Psoas muscle (tissue), 8 donors: ENCODE measurements around the gene WWOX. TPM values are rescaled to one million over a fixed set of nuclear protein-coding genes. Genes with fewer than 3 reads are reported as not detected.

Experiments used
- ATAC-seq, 4 donors: fragments of 200-7000 bp; cut with Tn5 transposase; one replicate each; pipeline ENCODE4 v1.9.1; 2020; ENCODE audit warnings: moderate library complexity in 3 of 4, mild to moderate bottlenecking in 2 of 4
- DNase-seq, 2 donors: peaks; one replicate each; pipeline ENCODE4 v3.0.0-alpha.2; 2020
- H3K27ac ChIP-seq: fragments of 200-600 bp; one replicate; pipeline ENCODE4 v1.8.0; 2022
- H3K27me3 ChIP-seq, 3 donors: fragments of 200-600 bp in 1 of 3; one replicate each; pipeline versions ENCODE4 v1.6.1 to v1.8.0; 2013 to 2022; ENCODE audit warnings: low read length in 2 of 3, mild to moderate bottlenecking in 2 of 3, moderate library complexity in 1 of 3; ENCODE audit not compliant: insufficient read depth in 3 of 3
- H3K36me3 ChIP-seq, 2 donors: fragments of 200-600 bp in 1 of 2; one replicate each; pipeline versions ENCODE4 v1.6.1 to v1.8.0; 2013 to 2022; ENCODE audit warnings: low read depth in 1 of 2, mild to moderate bottlenecking in 1 of 2, moderate library complexity in 1 of 2; ENCODE audit not compliant: insufficient read depth in 1 of 2
- H3K4me1 ChIP-seq: fragments of 200-600 bp; one replicate; pipeline ENCODE4 v1.8.0; 2022
- H3K4me3 ChIP-seq: fragments of 200-600 bp; one replicate; pipeline ENCODE4 v1.8.0; 2022; ENCODE audit warnings: mild to moderate bottlenecking
- H3K9me3 ChIP-seq: fragments of 200-600 bp; one replicate; pipeline ENCODE4 v1.8.0; 2022
- WGBS, 3 donors: extraction: QIAGEN DNeasy Blood & Tissue Kit; methylation state at CpG; one replicate each; pipeline versions ENCODE4 v1.1.6 to v1.1.7; 2013; 5-methylcytosine and 5-hydroxymethylcytosine counted together
- intact Hi-C, 2 donors: fragments of 100-400 bp; cut with DNase I; formaldehyde crosslinking; loops; one replicate each; pipeline versions ENCODE4 v1.11.0 to v1.14.2; 2022
- polyA plus RNA-seq, 3 donors: library from polyadenylated mRNA; stranded (reverse); fragments of 200-250 nt; gene quantifications; one replicate each; pipeline ENCODE4 v1.2.3, GENCODE V29; 2013
- total RNA-seq, 4 donors: library from RNA; stranded (reverse); fragmentation: NEBNext Ultra II Directional in 2 of 4; extraction: Animal tissue kit (Norgen Biotek cat#: 25700) in 2 of 4; gene quantifications; one replicate each; pipeline versions ENCODE4 v1.2.1 to v1.2.4, GENCODE V29; 2021 to 2023
- TF ChIP-seq, protein P1 (sequence below): fragments of 200-600 bp; IDR thresholded peaks from one replicate; pipeline ENCODE4 v1.8.0; 2022; ENCODE audit warnings: antibody characterized with exemption
- donor health status: healthy with polysubstance abuse.
- donor health status: DM: no; HTN: no; CAD: no; lungs with moderate emphysema.
- donor health status: Bipolar disorder and iron deficiency.
- donor health status: healthy.
- donor health status: DM: yes; HTN: yes; CAD: no.
- donor health status: DM: no; HTN: no; CAD: no.
- donor health status: DM: no; HTN: no; CAD: no.
- donor health status: DM: yes; HTN: yes; CAD: no.

Gene WWOX
- total and polyA plus RNA-seq, 7 donors: 3.1 to 6.6 (median 5.0) TPM

DNA sequence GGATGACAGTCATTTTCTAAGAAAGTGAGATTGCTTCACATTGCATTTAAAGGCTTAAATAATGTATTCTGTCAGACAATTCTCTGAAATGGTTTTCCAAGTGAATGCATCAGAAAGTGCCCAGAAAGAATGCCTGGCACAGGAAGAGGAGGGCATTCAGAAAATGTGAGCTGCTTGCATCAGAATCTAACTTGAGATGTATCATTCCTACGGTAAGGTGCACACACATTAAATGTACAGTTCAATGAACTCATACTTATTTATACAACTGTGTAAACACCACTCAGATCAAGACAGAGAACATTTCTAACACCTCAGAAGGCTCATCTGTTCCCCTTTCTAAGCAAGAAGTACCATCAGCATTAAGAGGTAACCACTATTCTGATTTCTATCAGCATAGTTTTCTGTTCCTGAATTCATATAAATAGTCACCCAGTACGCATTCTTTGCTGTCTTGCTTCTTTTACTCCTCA is 863.0 kb downstream of the WWOX start:
- intact Hi-C loops: no loop called here

DNA sequence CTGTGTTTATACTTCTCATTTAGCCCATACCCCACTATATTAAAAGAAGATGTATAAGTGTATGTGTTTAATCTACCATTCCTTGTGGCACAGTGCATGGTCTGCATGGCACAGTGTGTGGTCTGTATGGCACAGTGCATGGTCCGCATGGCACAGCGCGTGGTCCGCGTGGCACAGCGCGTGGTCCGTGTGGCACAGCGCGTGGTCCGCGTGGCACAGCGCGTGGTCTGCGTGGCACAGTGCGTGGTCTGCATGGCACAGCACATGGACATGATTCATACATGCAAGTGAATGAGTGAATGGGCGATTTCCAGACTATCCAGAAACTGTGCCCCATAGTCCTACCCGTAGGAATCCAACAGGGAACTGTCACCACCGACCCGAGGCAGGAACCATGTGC is 868.5 kb downstream of the WWOX start:
- ATAC-seq: no peak

More for the DNA sequence above, 863.0 kb downstream of the WWOX start:
- no peaks in the 10 kb centered on the region for H3K36me3 ChIP-seq
- H3K4me1 ChIP-seq: peaks cover 3% of the 10 kb centered on the region
- 75 to 95% (median 82%) methylated on average over 2 of the region's 2 CpGs for whole genome bisulfite sequencing, 3 donors
- H3K27me3 ChIP-seq: no peaks in the 10 kb centered on the region
- no peak overlapping the region for H3K4me3 ChIP-seq
- ATAC-seq (no peak), DNase-seq (no peak)
- TF ChIP-seq, protein P1, sequence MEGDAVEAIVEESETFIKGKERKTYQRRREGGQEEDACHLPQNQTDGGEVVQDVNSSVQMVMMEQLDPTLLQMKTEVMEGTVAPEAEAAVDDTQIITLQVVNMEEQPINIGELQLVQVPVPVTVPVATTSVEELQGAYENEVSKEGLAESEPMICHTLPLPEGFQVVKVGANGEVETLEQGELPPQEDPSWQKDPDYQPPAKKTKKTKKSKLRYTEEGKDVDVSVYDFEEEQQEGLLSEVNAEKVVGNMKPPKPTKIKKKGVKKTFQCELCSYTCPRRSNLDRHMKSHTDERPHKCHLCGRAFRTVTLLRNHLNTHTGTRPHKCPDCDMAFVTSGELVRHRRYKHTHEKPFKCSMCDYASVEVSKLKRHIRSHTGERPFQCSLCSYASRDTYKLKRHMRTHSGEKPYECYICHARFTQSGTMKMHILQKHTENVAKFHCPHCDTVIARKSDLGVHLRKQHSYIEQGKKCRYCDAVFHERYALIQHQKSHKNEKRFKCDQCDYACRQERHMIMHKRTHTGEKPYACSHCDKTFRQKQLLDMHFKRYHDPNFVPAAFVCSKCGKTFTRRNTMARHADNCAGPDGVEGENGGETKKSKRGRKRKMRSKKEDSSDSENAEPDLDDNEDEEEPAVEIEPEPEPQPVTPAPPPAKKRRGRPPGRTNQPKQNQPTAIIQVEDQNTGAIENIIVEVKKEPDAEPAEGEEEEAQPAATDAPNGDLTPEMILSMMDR: no peak
- H3K27ac ChIP-seq: no peak overlapping the region
- H3K9me3 ChIP-seq: no peaks in the 10 kb centered on the region

DNA sequence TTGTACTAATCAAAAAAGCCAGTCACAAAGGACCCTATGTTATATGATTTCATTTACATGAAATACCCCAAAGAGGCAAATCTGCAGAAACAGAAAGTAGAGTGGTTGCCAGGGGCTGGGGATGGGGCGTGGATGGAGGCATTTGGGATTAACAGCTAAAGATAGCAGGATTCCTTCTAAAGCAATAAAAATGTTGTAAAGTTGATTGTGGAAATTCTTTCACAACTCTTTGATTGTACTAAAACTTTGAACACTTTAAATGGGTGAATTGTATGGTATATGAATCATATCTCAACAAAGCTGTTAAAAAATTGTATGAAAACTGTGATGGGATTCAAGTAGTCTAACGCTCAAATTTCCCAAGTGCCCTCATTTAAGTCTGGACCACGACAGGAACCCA is 870.3 kb downstream of the WWOX start:
- Histone ChIP-seq H3K27me3 (no peaks in the 10 kb centered on the region), H3K4me1 (no peaks in the 10 kb centered on the region), H3K36me3 (no peaks in the 10 kb centered on the region), H3K27ac (no peak overlapping the region), H3K9me3 (no peaks in the 10 kb centered on the region), H3K4me3 (no peak overlapping the region)
- intact Hi-C loops: no loop called here
- ATAC-seq: no peak
- WGBS, 3 donors: 50 to 59% (median 56%) methylated on average over 3 of the region's 3 CpGs
- DNase-seq: no peak
- TF ChIP-seq, protein P1: no peak

More for the DNA sequence above, 868.5 kb downstream of the WWOX start:
- H3K27ac ChIP-seq: no peak overlapping the region
- intact Hi-C loops: no loop called here
- H3K36me3 ChIP-seq: no peaks in the 10 kb centered on the region
- no peaks in the 10 kb centered on the region for H3K27me3 ChIP-seq
- no peak for DNase-seq
- WGBS, 3 donors: 67 to 87% (median 87%) methylated on average over 20 of the region's 20 CpGs
- no peaks in the 10 kb centered on the region for H3K4me1 ChIP-seq
- no peak overlapping the region for H3K4me3 ChIP-seq
- no peaks in the 10 kb centered on the region for H3K9me3 ChIP-seq
- TF ChIP-seq, protein P1: no peak

DNA sequence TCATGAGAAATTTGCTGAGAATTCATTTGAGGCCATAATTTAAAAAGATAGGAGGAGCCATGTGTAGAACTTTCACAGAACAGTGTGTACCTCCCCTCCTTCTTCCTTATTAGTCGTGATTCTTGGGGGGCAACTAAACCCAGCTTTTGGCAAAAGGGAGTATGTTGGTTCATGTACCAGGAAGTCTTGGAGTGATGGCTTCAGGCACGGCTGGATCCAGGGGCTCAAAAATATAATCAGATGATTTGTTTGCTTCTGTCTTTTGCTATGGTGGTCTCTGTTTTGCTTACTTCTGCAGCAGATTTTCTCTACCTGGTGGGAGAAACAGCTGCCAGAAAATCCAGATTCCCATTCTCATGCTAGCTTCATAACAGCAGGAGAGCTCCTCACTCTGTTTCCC is 871.2 kb downstream of the WWOX start:
- Histone ChIP-seq H3K9me3 (no peaks in the 10 kb centered on the region), H3K4me3 (no peak overlapping the region), H3K27ac (no peak overlapping the region), H3K36me3 (no peaks in the 10 kb centered on the region), H3K27me3 (no peaks in the 10 kb centered on the region), H3K4me1 (no peaks in the 10 kb centered on the region)
- intact Hi-C loops: no loop called here
- ATAC-seq: no peak
- no peak for DNase-seq
- TF ChIP-seq, protein P1: no peak
- WGBS, 3 donors: 86 to 97% (median 92%) methylated on average over 2 of the region's 2 CpGs

DNA sequence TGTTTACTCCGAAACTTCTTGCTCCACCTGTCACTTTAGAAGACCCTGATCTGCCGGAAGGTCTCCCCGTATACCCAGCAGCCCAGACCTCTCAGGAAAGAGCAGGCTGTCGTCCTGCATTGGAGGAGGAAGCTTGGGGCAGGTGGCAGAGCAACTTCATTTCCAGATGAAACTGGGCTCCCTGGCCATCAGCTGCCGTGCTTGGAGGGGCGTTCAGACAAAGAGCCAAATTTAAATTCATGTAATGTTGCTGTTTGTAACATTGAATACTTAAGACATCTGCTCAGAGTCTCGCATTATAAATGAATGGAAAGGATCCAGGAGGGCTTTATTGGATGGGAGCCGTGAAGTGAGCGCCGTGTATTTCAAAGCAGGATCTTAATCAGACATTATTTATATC is 872.6 kb downstream of the WWOX start:
- H3K9me3 ChIP-seq: no peaks in the 10 kb centered on the region
- H3K4me1 ChIP-seq: no peaks in the 10 kb centered on the region
- WGBS, 3 donors: 26 to 54% (median 32%) methylated on average over 10 of the region's 10 CpGs
- no peaks in the 10 kb centered on the region for H3K27me3 ChIP-seq
- H3K4me3 ChIP-seq: no peak overlapping the region
- H3K36me3 ChIP-seq: no peaks in the 10 kb centered on the region
- TF ChIP-seq, protein P1: no peak
- H3K27ac ChIP-seq: no peak overlapping the region
- no peak for DNase-seq
- ATAC-seq: no peak
- intact Hi-C loops: no loop called here
